ENCODE results near the gene SPHK1. TPM values are rescaled to one million over a fixed set of nuclear protein-coding genes. Genes with fewer than 3 reads are reported as not detected.
A peak's percentile ranks its signal among the peaks of the same experiment; 100 is the strongest.

SPHK1 gene
- total and polyA plus RNA-seq, 2 donors (not counting 3 experiments of a cell fraction or from before 2014, with no cell fraction given) = 85.6 to 97.4 TPM

- CTCF ChIA-PET = interaction anchor here (1.4 to 3.6 kb wide), 9 partner anchors 12 to 89 kb away, joined by 5 to 106 read pairs (median 11); partner anchors contain the start of genes PRPSAP1 and SPHK1
- H3K9me1 ChIP-seq (replicated peaks; ENCODE audit: control insufficient read depth, extremely low read depth, insufficient read depth, low read length) = no peaks in the 10 kb centered on the region
- peak overlapping the region; percentile 97 for H3K27ac ChIP-seq (ENCODE audit: insufficient read depth, low read depth, low read length)
- no peaks in the 10 kb centered on the region for H4K20me1 ChIP-seq (replicated peaks; ENCODE audit: control insufficient read depth, extremely low read depth, insufficient read depth, low read length)
- FAIRE-seq (no peak), DNase-seq (ENCODE audit: low read depth, low spot score) (no peak)
- H3K4me1 ChIP-seq (ENCODE audit: control insufficient read depth, extremely low read depth, insufficient read depth, low read length) = peaks cover 28% of the 10 kb centered on the region
- TF ChIP-seq CTCF (IDR thresholded peaks at IDR 0.05; ENCODE audit: extremely low read depth in 1 of 2, insufficient read depth in 1 of 2, low read depth in 1 of 2, low read length in 2 of 2) = no peak
- TF ChIP-seq GATA2 (IDR thresholded peaks at IDR 0.05; ENCODE audit: insufficient read depth, insufficient read length, low read depth, low read length) = no peak
- no peak for TF ChIP-seq FOS (IDR thresholded peaks at IDR 0.05; ENCODE audit: borderline replicate concordance, insufficient read depth, low read length)
- no peak for TF ChIP-seq EZH2 (IDR thresholded peaks at IDR 0.05; ENCODE audit: borderline replicate concordance, low read depth, low read length, severe bottlenecking)
- no peak for TF ChIP-seq MYC (IDR thresholded peaks at IDR 0.05; ENCODE audit: low read depth, low read length)
- TF ChIP-seq JUN (IDR thresholded peaks at IDR 0.05; ENCODE audit: borderline replicate concordance, insufficient read depth, insufficient read length, low read depth) = no peak
- TF ChIP-seq MAX (IDR thresholded peaks at IDR 0.05; ENCODE audit: insufficient read depth, insufficient read length) = no peak
- no peak for TF ChIP-seq POLR2AphosphoS5 (IDR thresholded peaks at IDR 0.05; ENCODE audit: insufficient read depth, low read depth, low read length)
- no peak for TF ChIP-seq POLR2A (IDR thresholded peaks at IDR 0.05; ENCODE audit: low read depth, low read length)
- H3K27me3 ChIP-seq (ENCODE audit: control insufficient read depth in 2 of 2, insufficient read depth in 2 of 2, low read length in 2 of 2) = no peaks in the 10 kb centered on the region
- no peak overlapping the region for H3K9ac ChIP-seq (replicated peaks; ENCODE audit: extremely low read depth, insufficient read depth, low read length)
- no peak overlapping the region for H3K4me3 ChIP-seq (replicated peaks in 1 of 3; ENCODE audit: insufficient read depth in 1 of 3, low read depth in 1 of 3, low read length in 3 of 3)
- H3K9me3 ChIP-seq (replicated peaks; ENCODE audit: control insufficient read depth, insufficient read depth, low read length) = no peaks in the 10 kb centered on the region
- intact Hi-C loops (cut with micrococcal nuclease) = no loop called here
- POLR2A ChIA-PET = no interaction called here
- no peaks in the 10 kb centered on the region for H3K79me2 ChIP-seq (ENCODE audit: control insufficient read depth, insufficient read depth, low read length)
- no peak overlapping the region for H2AFZ ChIP-seq (ENCODE audit: low read depth, low read length)
- no peaks in the 10 kb centered on the region for H3K36me3 ChIP-seq (ENCODE audit: control insufficient read depth in 2 of 2, extremely low read depth in 1 of 2, insufficient read depth in 2 of 2, low read length in 2 of 2)
- no peak overlapping the region for H3K4me2 ChIP-seq (ENCODE audit: insufficient read depth, low read length)
- dilution Hi-C loops (cut with MboI; ENCODE audit: extremely low pct_ligation_motif_present, low sequenced_read_pairs) = no loop called here
- BruUV-seq (replicated peaks) = no TSS peak
Observed at GRCh38 chr17:76369379-76369778, 15.0 kb upstream of the SPHK1 start.

Data from endothelial cell of umbilical vein (primary cell).